H9 (cell line): ENCODE data around the gene MMP10. TPM values are rescaled to one million over a fixed set of nuclear protein-coding genes. Genes with fewer than 3 reads are reported as not detected.

Source experiments
- DNase-seq: peaks from one replicate; pipeline ENCODE4 v3.0.0-alpha.2; 2017
- H2AFZ ChIP-seq: one replicate; pipeline ENCODE4 v1.6.1; 2013; ENCODE audit warnings: mild to moderate bottlenecking, low read length, control low read depth, moderate library complexity
- H2AK5ac ChIP-seq: 2 replicates; pipeline ENCODE4 v1.6.1; 2013; ENCODE audit warnings: low read length, control low read depth, mixed read lengths; ENCODE audit not compliant: insufficient read length
- H2BK120ac ChIP-seq: one replicate; pipeline ENCODE4 v1.6.1; 2013; ENCODE audit warnings: low read depth, mild to moderate bottlenecking, low read length, control low read depth, inconsistent platforms; ENCODE audit not compliant: poor library complexity, severe bottlenecking
- H2BK12ac ChIP-seq: 2 replicates; pipeline ENCODE4 v1.6.1; 2013; ENCODE audit warnings: low read length, control low read depth, mixed read lengths, low read depth; ENCODE audit not compliant: insufficient read length
- H2BK15ac ChIP-seq: 2 replicates; pipeline ENCODE4 v1.6.1; 2013; ENCODE audit warnings: low read depth, low read length, control low read depth
- H2BK20ac ChIP-seq: one replicate; pipeline ENCODE4 v1.6.1; 2013; ENCODE audit warnings: low read depth, mild to moderate bottlenecking, low read length, control low read depth, inconsistent platforms; ENCODE audit not compliant: poor library complexity, severe bottlenecking
- H2BK5ac ChIP-seq: 2 replicates; pipeline ENCODE4 v1.6.1; 2013; ENCODE audit warnings: low read length, control low read depth, mixed read lengths; ENCODE audit not compliant: insufficient read length
- H3K14ac ChIP-seq: 2 replicates; pipeline ENCODE4 v1.6.1; 2013; ENCODE audit warnings: low read length, control low read depth; ENCODE audit not compliant: insufficient read depth
- H3K18ac ChIP-seq: 2 replicates; pipeline ENCODE4 v1.6.1; 2013; ENCODE audit warnings: low read depth, mild to moderate bottlenecking, mixed read lengths, low read length, control low read depth; ENCODE audit not compliant: insufficient read length
- H3K23ac ChIP-seq: 2 replicates; pipeline ENCODE4 v1.6.1; 2013; ENCODE audit warnings: low read length, control low read depth, mixed read lengths, low read depth; ENCODE audit not compliant: insufficient read length
- H3K23me2 ChIP-seq: 2 replicates; pipeline ENCODE4 v1.6.1; 2013; ENCODE audit warnings: low read depth, mild to moderate bottlenecking, mixed read lengths, low read length, control low read depth; ENCODE audit not compliant: insufficient read length, poor library complexity, severe bottlenecking
- H3K27ac ChIP-seq: 2 replicates; pipeline ENCODE4 v1.5.1; 2013; ENCODE audit warnings: low read length, control low read depth, mixed read lengths, low read depth; ENCODE audit not compliant: insufficient read length
- H3K27me3 ChIP-seq: 2 replicates; pipeline ENCODE4 v1.6.1; 2013; ENCODE audit warnings: low read length, control low read depth, inconsistent platforms; ENCODE audit not compliant: insufficient read depth
- H3K4ac ChIP-seq: 2 replicates; pipeline ENCODE4 v1.6.1; 2013; ENCODE audit warnings: low read depth, mild to moderate bottlenecking, control low read depth, inconsistent platforms, low read length, moderate library complexity
- H3K4me1 ChIP-seq: 2 replicates; pipeline ENCODE4 v1.6.1; 2013; ENCODE audit warnings: low read length, control low read depth, inconsistent platforms; ENCODE audit not compliant: insufficient read depth
- H3K4me2 ChIP-seq: 2 replicates; pipeline ENCODE4 v1.6.1; 2013; ENCODE audit warnings: low read length, control low read depth, mixed read lengths; ENCODE audit not compliant: insufficient read length, insufficient read depth
- H3K56ac ChIP-seq: 2 replicates; pipeline ENCODE4 v1.6.1; 2013; ENCODE audit warnings: low read depth, mild to moderate bottlenecking, mixed read lengths, low read length, control low read depth; ENCODE audit not compliant: insufficient read length
- H3K79me1 ChIP-seq: 2 replicates; pipeline ENCODE4 v1.6.1; 2013; ENCODE audit warnings: low read depth, mild to moderate bottlenecking, moderate library complexity, low read length, control low read depth, inconsistent platforms; ENCODE audit not compliant: insufficient read depth, poor library complexity, severe bottlenecking
- H3K79me2 ChIP-seq: 2 replicates; pipeline ENCODE4 v1.6.1; 2013; ENCODE audit warnings: low read length, control low read depth, inconsistent platforms; ENCODE audit not compliant: insufficient read depth
- H3K9ac ChIP-seq: 2 replicates; pipeline ENCODE4 v1.6.1; 2013; ENCODE audit warnings: low read length, control low read depth, mixed read lengths; ENCODE audit not compliant: insufficient read length; ENCODE audit errors: extremely low read depth
- H3K9me3 ChIP-seq: one replicate; pipeline ENCODE4 v1.6.1; 2013; ENCODE audit warnings: low read depth, low read length, inconsistent platforms; ENCODE audit not compliant: control insufficient read depth
- H3T11ph ChIP-seq: one replicate; pipeline ENCODE4 v1.6.1; 2013; ENCODE audit warnings: mild to moderate bottlenecking, low read length, control low read depth, inconsistent platforms
- H4K20me1 ChIP-seq: one replicate; pipeline ENCODE4 v1.6.1; 2013; ENCODE audit not compliant: control insufficient read depth, insufficient read length, insufficient read depth
- H4K5ac ChIP-seq: 2 replicates; pipeline ENCODE4 v1.6.1; 2013; ENCODE audit warnings: low read depth, mild to moderate bottlenecking, mixed read lengths, low read length, control low read depth; ENCODE audit not compliant: insufficient read length
- H4K8ac ChIP-seq: replicated peaks from 2 replicates; pipeline ENCODE4 v1.6.1; 2013; ENCODE audit warnings: low read length, control low read depth, mixed read lengths, low read depth; ENCODE audit not compliant: insufficient read length
- H4K91ac ChIP-seq: 2 replicates; pipeline ENCODE4 v1.6.1; 2013; ENCODE audit warnings: low read depth, mild to moderate bottlenecking, moderate library complexity, mixed read lengths, low read length, control low read depth; ENCODE audit not compliant: insufficient read length
- H3K27ac Mint-ChIP-seq, 3 experiments: 2 replicates in 2 of 3; 3 replicates in 1 of 3; pipeline ENCODE4 v1.8.0; 2020 to 2021; ENCODE audit warnings: mixed read lengths in 3 of 3, mild to moderate bottlenecking in 1 of 3, moderate library complexity in 1 of 3
- H3K27me3 Mint-ChIP-seq: 2 replicates; pipeline ENCODE4 v1.8.0; 2021; ENCODE audit warnings: low read depth, mild to moderate bottlenecking, moderate library complexity, mixed read lengths
- H3K36me3 Mint-ChIP-seq, 3 experiments: 2 replicates in 2 of 3; 3 replicates in 1 of 3; pipeline ENCODE4 v1.8.0; 2020 to 2021; ENCODE audit warnings: low read depth in 3 of 3, mixed read lengths in 3 of 3; ENCODE audit not compliant: insufficient read depth in 1 of 3
- H3K4me1 Mint-ChIP-seq, 2 experiments: 2 replicates each; pipeline ENCODE4 v1.8.0; 2020; ENCODE audit warnings: mixed read lengths in 2 of 2
- H3K4me3 Mint-ChIP-seq, 2 experiments: 2 replicates in 1 of 2; 3 replicates in 1 of 2; pipeline ENCODE4 v1.8.0; 2020 to 2021; ENCODE audit warnings: mild to moderate bottlenecking in 2 of 2, mixed read lengths in 2 of 2, moderate library complexity in 1 of 2
- H3K9me3 Mint-ChIP-seq, 2 experiments: 2 replicates in 1 of 2; 3 replicates in 1 of 2; pipeline ENCODE4 v1.8.0; 2020; ENCODE audit warnings: mild to moderate bottlenecking in 2 of 2, mixed read lengths in 2 of 2, moderate library complexity in 1 of 2
- CTCF ChIP-seq: fragments of 200-600 bp; sonication (generic); conservative IDR thresholded peaks from 3 replicates; pipeline ENCODE4 v1.8.0; 2021; ENCODE audit warnings: antibody characterized with exemption, mild to moderate bottlenecking
- WGBS: extraction: QIAGEN DNeasy Blood & Tissue Kit; methylation state at CpG from one replicate; pipeline ENCODE4 v1.1.7; 2013; ENCODE audit warnings: missing lambda C conversion rate, low lambda C conversion rate, mixed read lengths; ENCODE audit not compliant: insufficient read length; ENCODE audit errors: extremely low coverage; 5-methylcytosine and 5-hydroxymethylcytosine counted together
- total RNA-seq: library from RNA; stranded (reverse); gene quantifications from 2 replicates; pipeline ENCODE4 v1.2.1, GENCODE V29; 2021

MMP10 gene
- total RNA-seq, 1 experiment from 2014 or later: not detected

GRCh38 chr11:102800767-102801166 lies 20.3 kb upstream of the MMP10 start:
- Histone ChIP-seq H3K4me1 (no peaks in the 10 kb centered on the region), H3K27me3 (no peaks in the 10 kb centered on the region), H3K23ac (no peak overlapping the region), H3K79me1 (no peaks in the 10 kb centered on the region), H2AFZ (no peak overlapping the region), H2AK5ac (no peak overlapping the region), H4K5ac (no peak overlapping the region), H3K18ac (no peak overlapping the region), H3K4me2 (no peak overlapping the region), H3K56ac (no peak overlapping the region), H3K4ac (no peak overlapping the region), H2BK12ac (no peak overlapping the region), H3K9me3 (no peaks in the 10 kb centered on the region), H4K91ac (no peak overlapping the region), H4K20me1 (no peaks in the 10 kb centered on the region), H3K9ac (no peak overlapping the region), H3K23me2 (no peaks in the 10 kb centered on the region), H2BK20ac (no peak overlapping the region), H3K79me2 (no peaks in the 10 kb centered on the region), H2BK120ac (no peak overlapping the region), H2BK15ac (no peak overlapping the region), H3K14ac (no peak overlapping the region), H3K27ac (no peak overlapping the region), H4K8ac (no peak overlapping the region), H2BK5ac (no peak overlapping the region), H3T11ph (no peak overlapping the region)
- H3K36me3 Mint-ChIP-seq: no peaks in the 10 kb centered on the region
- no peak for DNase-seq
- H3K4me3 Mint-ChIP-seq: no peak overlapping the region
- WGBS: no CpG with 5 or more reads among the region's 4 CpGs
- no peaks in the 10 kb centered on the region for H3K27me3 Mint-ChIP-seq
- H3K4me1 Mint-ChIP-seq: no peaks in the 10 kb centered on the region
- no peak for TF ChIP-seq CTCF
- peak overlapping the region in 1 of 3 experiments; percentile 84; a peak in 1 of 7 replicates for H3K27ac Mint-ChIP-seq
- no peaks in the 10 kb centered on the region for H3K9me3 Mint-ChIP-seq
